Measurements from ENCODE around the gene SRPK2.

SRPK2 gene

DNA sequence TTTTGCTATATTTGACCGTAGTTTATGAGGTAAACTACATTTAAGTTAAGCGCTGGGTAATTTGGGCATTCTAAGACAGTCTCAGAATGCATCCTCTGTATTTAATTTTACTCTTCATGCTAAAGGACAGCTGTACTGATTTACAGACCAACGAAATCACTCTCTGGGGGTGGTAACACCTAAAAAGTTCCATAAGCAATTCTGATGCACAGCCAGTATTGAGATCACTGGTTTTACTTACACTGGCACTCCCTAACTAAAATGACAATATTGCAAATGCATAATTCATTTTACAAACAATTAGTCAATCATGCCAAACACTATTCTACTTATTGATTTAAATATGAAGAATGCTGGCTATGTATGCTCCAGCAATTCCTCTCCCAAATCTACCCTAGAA, 102.3 kb downstream of the SRPK2 start:
- Histone ChIP-seq H3K27me3 (ENCODE audit: insufficient read depth, low read depth) (no peaks in the 10 kb centered on the region), H3K4me3 (IDR thresholded peaks at IDR 0.05; ENCODE audit: insufficient read depth, low read depth, low read length) (no peak overlapping the region), H3K27ac (no peak overlapping the region), H3K4me2 (no peak overlapping the region), H4K20me1 (ENCODE audit: insufficient read depth) (no peaks in the 10 kb centered on the region), H3K9ac (no peak overlapping the region), H3K79me2 (ENCODE audit: insufficient read depth, low read depth) (peaks cover 64% of the 10 kb centered on the region), H2AFZ (ENCODE audit: low read depth) (no peak overlapping the region), H3K36me3 (ENCODE audit: insufficient read depth) (no peaks in the 10 kb centered on the region), H3K4me1 (ENCODE audit: low read depth, poor library complexity, severe bottlenecking) (peaks cover 15% of the 10 kb centered on the region)
- TF ChIP-seq, protein P1, sequence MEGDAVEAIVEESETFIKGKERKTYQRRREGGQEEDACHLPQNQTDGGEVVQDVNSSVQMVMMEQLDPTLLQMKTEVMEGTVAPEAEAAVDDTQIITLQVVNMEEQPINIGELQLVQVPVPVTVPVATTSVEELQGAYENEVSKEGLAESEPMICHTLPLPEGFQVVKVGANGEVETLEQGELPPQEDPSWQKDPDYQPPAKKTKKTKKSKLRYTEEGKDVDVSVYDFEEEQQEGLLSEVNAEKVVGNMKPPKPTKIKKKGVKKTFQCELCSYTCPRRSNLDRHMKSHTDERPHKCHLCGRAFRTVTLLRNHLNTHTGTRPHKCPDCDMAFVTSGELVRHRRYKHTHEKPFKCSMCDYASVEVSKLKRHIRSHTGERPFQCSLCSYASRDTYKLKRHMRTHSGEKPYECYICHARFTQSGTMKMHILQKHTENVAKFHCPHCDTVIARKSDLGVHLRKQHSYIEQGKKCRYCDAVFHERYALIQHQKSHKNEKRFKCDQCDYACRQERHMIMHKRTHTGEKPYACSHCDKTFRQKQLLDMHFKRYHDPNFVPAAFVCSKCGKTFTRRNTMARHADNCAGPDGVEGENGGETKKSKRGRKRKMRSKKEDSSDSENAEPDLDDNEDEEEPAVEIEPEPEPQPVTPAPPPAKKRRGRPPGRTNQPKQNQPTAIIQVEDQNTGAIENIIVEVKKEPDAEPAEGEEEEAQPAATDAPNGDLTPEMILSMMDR (conservative IDR thresholded peaks at IDR 0.05; ENCODE audit: low read depth, low read length), result no peak

GRCh38 chr7:105285118-105285874, 103.4 kb downstream of the SRPK2 start:
- Histone ChIP-seq H3K27ac (no peak overlapping the region), H3K4me2 (no peak overlapping the region), H3K9ac (no peak overlapping the region), H3K36me3 (ENCODE audit: insufficient read depth) (no peaks in the 10 kb centered on the region), H3K27me3 (ENCODE audit: insufficient read depth, low read depth) (no peaks in the 10 kb centered on the region), H2AFZ (ENCODE audit: low read depth) (no peak overlapping the region), H3K79me2 (ENCODE audit: insufficient read depth, low read depth) (peaks cover 71% of the 10 kb centered on the region), H3K4me1 (ENCODE audit: low read depth, poor library complexity, severe bottlenecking) (peaks cover 14% of the 10 kb centered on the region), H3K4me3 (IDR thresholded peaks at IDR 0.05; ENCODE audit: insufficient read depth, low read depth, low read length) (no peak overlapping the region), H4K20me1 (ENCODE audit: insufficient read depth) (no peaks in the 10 kb centered on the region)
- TF ChIP-seq, protein P1 (conservative IDR thresholded peaks at IDR 0.05; ENCODE audit: low read depth, low read length), result no peak

- Histone ChIP-seq H3K4me1 (ENCODE audit: low read depth, poor library complexity, severe bottlenecking) (peaks cover 11% of the 10 kb centered on the region), H3K27me3 (ENCODE audit: insufficient read depth, low read depth) (no peaks in the 10 kb centered on the region), H3K4me2 (no peak overlapping the region), H3K27ac (no peak overlapping the region), H3K4me3 (IDR thresholded peaks at IDR 0.05; ENCODE audit: insufficient read depth, low read depth, low read length) (no peak overlapping the region), H3K79me2 (ENCODE audit: insufficient read depth, low read depth) (peaks cover 71% of the 10 kb centered on the region), H2AFZ (ENCODE audit: low read depth) (no peak overlapping the region), H3K36me3 (ENCODE audit: insufficient read depth) (no peaks in the 10 kb centered on the region), H4K20me1 (ENCODE audit: insufficient read depth) (no peaks in the 10 kb centered on the region), H3K9ac (no peak overlapping the region)
- TF ChIP-seq, protein P1 (conservative IDR thresholded peaks at IDR 0.05; ENCODE audit: low read depth, low read length), result no peak
Measured at GRCh38 chr7:105284014-105284413, 104.7 kb downstream of the SRPK2 start.

DNA sequence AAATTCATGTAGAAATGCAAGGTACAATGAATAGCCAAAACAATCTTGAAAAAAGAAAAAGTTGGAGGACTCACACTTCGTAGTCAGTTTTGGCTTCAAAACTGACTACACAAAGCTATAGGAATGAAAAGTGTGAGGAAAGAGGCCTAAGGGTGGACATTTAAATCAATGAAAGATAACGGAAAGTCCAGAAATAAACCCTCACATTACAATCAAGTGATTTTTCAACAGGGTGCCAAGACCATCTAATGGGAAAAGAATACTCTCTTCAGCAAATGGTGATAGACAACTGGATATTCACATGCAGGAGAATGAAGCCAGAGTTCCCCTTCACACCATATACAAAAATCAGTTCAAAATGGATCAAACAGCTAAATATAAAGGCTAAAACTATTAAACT, 106.8 kb downstream of the SRPK2 start:
- Histone ChIP-seq H3K9ac (no peak overlapping the region), H3K4me3 (IDR thresholded peaks at IDR 0.05; ENCODE audit: insufficient read depth, low read depth, low read length) (no peak overlapping the region), H3K79me2 (ENCODE audit: insufficient read depth, low read depth) (peaks cover 57% of the 10 kb centered on the region), H3K4me1 (ENCODE audit: low read depth, poor library complexity, severe bottlenecking) (peaks cover 11% of the 10 kb centered on the region), H3K4me2 (no peak overlapping the region), H2AFZ (ENCODE audit: low read depth) (no peak overlapping the region), H3K27me3 (ENCODE audit: insufficient read depth, low read depth) (no peaks in the 10 kb centered on the region), H3K27ac (no peak overlapping the region), H4K20me1 (ENCODE audit: insufficient read depth) (no peaks in the 10 kb centered on the region), H3K36me3 (ENCODE audit: insufficient read depth) (no peaks in the 10 kb centered on the region)
- TF ChIP-seq, protein P1 (conservative IDR thresholded peaks at IDR 0.05; ENCODE audit: low read depth, low read length), result no peak
